ENCODE measurements around the gene ZNF862. TPM values are rescaled to one million over a fixed set of nuclear protein-coding genes. Genes with fewer than 3 reads are reported as not detected.

The ZNF862 gene
- total and polyA plus RNA-seq, 2 of the 13 experiments (the other 11 are each of a cell fraction or from before 2014, with no cell fraction given) = 0.89 to 2.0 TPM

- TF ChIP-seq KIAA2018 (CRISPR knock-in tag; IDR thresholded peaks at IDR 0.05; ENCODE audit: borderline replicate concordance) (no peak), PHF8 (CRISPR knock-in tag; IDR thresholded peaks at IDR 0.05) (peak; percentile 98), ZFAT (CRISPR knock-in tag; conservative IDR thresholded peaks at IDR 0.05) (0 out of 2 replicates have a peak, but pooled peaks have one; percentile 12), POLR2AphosphoS2 (IDR thresholded peaks at IDR 0.05; ENCODE audit: low read depth, low read length) (no peak), ELF1 (CRISPR knock-in tag; IDR thresholded peaks at IDR 0.05) (peak; percentile 76), ATM (IDR thresholded peaks at IDR 0.05; ENCODE audit: borderline replicate concordance) (no peak), ZNF766 (CRISPR knock-in tag; IDR thresholded peaks at IDR 0.05; ENCODE audit: borderline replicate concordance) (peak; percentile 73; the same call in 1 of the 2 replicates), ZNF777 (CRISPR knock-in tag; IDR thresholded peaks at IDR 0.05) (peak; percentile 100), ZNF710 (CRISPR knock-in tag; IDR thresholded peaks at IDR 0.05; ENCODE audit: borderline replicate concordance) (0 out of 2 replicates have a peak, but pooled peaks have one; percentile 32), ZNF441 (CRISPR knock-in tag; IDR thresholded peaks at IDR 0.05; ENCODE audit: borderline replicate concordance) (no peak; the same call in 1 of the 2 replicates), EHMT2 (IDR thresholded peaks at IDR 0.05; ENCODE audit: borderline replicate concordance, low read depth, low read length) (no peak), ZFP62 (CRISPR knock-in tag; IDR thresholded peaks at IDR 0.05) (no peak), POLR2G (IDR thresholded peaks at IDR 0.05; ENCODE audit: low read depth, low read length) (peak; percentile 88), HOXA7 (CRISPR knock-in tag; IDR thresholded peaks at IDR 0.05) (no peak), PATZ1 (CRISPR knock-in tag; IDR thresholded peaks at IDR 0.05) (peak; percentile 94), ZNF296 (CRISPR knock-in tag; conservative IDR thresholded peaks at IDR 0.05) (no peak), TCF7 (IDR thresholded peaks at IDR 0.05; ENCODE audit: low read depth) (no peak), ZNF724P (CRISPR knock-in tag; IDR thresholded peaks at IDR 0.05; ENCODE audit: borderline replicate concordance) (0 out of 2 replicates have a peak, but pooled peaks have one; percentile 58)
Measured at GRCh38 chr7:149838224-149838991, at the start of gene ZNF862 (continued).
